DMS79 treated with DMSO at 0.1 percent for 48 hours (cell line): ENCODE results near the gene ARMC7.
"Not testable (repeated sequence)": the region's sequence is repeated elsewhere in the genome, so short reads cannot be mapped to it uniquely, and the experiment has no call there.

ENCODE experiments used
- DNase-seq: peaks from one replicate; lab custom pipeline; 2025; lab: John Stamatoyannopoulos, UW

The ARMC7 gene

DNA sequence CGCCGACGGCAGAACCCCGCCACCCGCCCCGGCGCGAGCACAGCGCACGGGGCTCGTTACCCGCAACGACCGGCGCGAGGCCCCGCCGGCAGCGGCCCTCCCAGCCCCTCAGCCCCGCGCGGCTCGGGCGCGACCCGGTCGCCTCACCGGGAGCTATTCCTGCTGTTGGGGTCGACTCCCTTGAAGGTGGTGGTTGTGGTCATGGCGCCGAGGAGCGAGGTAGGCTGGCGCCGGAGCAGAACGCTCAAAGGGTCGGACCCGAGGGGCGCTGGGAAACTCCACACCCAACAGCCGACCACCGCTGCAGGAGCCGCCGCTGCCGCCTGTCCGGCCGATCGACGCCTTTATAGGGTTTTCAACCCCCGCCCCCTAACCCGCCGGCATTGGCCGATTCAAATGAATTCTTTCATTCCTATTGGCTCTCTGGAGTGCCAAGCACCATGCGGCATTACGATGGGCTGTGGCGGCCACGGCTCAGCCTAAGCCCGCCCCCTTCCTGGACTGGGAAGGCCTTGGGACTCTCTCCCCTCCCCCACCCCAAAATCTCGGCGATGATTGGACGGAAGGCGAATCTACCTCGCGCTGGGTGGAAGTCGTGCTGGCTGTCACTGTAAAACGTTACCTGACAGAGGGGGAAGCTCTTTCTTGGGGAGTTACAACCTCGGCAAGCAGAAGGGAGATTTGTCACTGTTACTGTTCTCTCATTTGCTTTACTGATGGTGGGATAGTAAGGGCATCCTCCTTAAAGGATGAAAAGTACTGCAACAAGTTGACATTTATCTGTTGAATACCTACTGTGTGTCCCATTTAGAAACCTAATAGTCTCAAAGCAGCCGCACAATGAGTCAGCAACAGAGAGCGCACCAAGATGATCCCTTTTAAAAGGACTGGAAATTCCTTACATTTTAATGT is 44.7 kb downstream of the ARMC7 start, which contains the start of gene JPT1:
Gene JPT1 (minus strand): TSS at position 318 of the 912 bp plus-strand sequence. CDS start 115 bp downstream, at position 203.
- DNase-seq = peak; percentile 90

DNA sequence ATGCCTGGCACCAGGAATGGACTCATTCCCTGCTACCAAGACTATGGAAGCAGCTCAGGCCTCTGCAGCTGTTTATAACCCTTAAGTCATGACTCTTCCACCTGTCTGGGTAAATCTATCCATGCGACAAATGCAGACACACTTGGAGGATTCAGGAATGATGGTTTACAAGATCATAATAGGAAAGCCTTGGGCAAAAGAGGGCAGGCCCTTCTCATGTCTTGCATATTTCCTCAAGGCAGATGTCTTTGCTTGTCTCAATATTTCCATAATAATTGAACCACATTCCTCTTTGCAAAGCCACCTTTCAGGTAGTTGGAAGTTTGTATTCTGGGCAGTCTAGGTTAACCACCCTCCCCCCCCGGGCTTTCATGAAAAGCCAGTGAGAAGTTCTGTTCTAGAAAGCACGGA is 45.4 kb downstream of the ARMC7 start:
- no peak for DNase-seq

DNA sequence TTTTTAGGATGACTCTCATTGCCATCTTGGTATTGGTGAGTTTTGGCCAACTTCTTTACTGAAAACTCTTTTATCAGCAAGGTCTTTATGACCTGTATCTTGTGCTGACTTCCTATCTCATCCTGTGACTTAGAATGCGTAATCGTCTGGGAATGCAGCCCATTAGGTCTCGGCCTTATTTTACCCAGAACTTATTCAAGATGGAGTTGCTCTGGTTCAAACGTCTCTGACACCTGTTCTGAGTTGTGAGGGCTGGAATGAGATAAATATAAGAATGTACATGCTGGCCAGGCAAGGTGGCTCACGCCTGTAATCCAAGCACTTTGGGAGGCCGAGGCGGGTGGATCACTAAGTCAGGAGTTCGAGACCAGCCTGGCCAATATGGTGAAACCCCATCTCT is 48.7 kb downstream of the ARMC7 start:
- not testable (repeated sequence) for DNase-seq

DNA sequence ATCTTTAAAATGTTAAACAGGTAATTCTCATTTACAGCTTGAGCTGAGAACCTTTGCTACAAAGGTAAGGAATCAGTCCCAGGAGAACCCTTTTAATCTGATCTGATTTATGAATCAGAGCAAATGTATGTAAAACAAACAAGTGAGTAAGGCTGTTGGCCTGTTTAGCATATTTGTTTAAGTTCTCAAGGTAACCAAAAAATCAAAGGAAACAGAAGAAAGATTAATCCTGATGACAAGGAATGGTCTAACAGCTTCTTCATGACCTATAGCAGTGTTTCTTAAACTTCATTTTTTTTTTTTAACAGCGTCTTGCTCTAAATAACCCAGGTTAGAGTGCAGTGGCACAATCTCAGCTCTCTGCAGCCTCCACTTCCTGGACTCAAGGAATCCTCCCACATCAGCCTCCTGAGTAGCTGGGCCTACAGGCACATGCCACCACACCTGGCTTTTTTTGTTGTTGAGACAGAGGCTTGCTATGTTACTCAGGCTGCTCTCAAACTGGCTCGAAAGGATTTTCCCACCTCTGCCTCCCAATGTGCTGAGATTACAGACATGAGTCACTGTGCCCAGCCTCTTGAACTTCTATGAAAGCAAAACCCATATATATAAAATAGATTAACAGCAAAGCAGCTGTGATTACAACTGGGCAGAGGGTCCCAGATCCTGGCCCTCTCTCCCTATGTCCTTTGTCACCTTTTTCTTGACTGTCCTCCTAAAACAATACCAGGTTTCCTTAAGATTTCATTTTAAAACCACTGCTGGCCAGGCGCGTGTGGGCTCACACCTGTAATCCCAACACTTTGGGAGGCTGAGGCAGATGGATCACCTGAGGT is 49.6 kb downstream of the ARMC7 start:
- DNase-seq = no peak

DNA sequence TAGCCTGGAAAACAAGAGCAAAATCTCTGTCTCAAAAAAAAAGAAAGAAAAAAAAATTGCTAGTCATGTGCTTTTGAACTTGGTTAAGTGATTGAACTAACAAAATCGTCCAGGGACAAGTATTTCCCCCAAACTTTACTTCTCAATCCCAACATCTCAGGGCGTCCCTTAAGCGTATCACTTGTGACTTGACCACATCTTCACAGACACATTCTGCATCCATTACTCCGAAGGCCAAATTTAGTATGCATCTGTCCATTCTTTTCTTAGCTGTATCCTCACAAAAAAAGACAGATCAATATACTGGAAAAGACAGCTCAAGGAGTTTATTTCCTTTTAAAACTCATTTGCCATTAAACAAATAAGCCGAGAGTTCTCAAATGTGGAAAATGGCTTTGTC is 50.4 kb downstream of the ARMC7 start:
- DNase-seq = no peak

DNA sequence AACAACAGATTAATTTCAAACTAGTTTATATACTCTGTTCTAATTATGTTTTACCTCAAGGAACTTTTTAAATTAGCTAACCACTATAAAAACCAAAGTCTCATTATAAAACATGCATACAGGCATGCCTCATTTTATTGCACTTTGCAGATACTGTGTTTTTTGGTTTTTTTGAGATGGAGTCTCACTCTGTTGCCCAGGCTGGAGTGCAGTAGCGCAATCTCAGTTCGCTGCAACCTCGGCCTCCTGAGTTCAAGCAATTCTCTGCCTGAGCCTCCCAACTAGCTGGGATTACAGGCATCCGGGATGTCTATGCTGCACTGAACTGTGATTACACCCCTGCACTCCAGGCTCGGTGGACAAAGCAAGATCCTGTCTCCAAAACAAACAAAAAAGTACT is 53.3 kb downstream of the ARMC7 start:
- no peak for DNase-seq

DNA sequence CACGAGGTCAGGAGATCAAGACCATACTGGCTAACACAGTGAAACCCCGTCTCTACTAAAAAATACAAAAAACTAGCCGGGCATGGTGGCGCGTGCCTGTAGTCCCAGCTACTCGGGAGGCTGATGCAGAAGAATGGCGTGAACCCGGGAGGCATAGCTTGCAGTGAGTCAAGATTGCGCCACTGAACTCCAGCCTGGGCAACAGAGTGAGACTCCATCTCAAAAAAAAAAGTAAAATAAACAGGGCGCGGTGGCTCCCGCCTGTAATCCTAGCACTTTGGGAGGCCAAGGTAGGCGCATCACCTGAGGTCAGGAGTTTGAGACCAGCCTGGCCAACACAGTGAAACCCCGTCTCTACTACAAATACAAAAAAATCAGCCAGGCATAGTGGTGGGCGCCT is 54.8 kb downstream of the ARMC7 start:
- not testable (repeated sequence) for DNase-seq

DNA sequence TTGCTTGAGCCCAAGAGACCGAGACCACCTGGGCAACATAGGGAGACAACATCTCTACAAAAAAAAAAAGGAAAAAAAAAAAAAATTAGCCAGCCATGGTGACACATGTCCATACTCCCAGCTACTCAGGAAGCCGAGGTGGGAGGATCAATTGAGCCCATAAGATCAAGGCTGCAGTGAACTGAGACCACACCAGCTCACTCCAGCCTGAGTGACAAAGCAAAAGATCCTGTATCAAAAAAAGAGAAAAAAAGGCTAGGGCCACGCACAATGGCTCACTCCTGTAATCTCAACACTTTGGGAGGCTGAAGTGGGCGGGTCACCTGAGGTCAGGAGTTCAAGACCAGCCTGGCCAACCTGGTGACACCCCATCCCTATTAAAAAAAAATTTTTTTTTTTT is 59.2 kb downstream of the ARMC7 start:
- no peak for DNase-seq

DNA sequence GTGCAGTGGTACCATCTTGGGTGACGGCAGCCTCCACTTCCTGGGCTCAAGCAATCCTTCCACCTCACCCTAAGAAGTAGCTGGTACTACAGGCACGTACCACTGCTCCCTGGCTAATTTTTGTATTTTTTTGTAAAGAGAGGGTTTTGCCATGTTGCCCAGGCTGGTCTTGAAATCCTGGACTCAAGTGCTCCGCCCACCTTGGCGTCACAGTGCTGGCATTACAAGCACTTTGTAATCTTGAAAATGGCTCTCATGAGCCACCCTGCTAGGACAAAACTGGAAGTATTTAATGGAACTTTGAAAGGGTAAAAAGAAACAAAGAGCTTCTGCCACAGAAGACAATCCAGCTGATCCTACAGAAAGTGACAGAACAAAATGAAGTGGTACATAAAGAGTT is 63.8 kb downstream of the ARMC7 start:
- DNase-seq = no peak

DNA sequence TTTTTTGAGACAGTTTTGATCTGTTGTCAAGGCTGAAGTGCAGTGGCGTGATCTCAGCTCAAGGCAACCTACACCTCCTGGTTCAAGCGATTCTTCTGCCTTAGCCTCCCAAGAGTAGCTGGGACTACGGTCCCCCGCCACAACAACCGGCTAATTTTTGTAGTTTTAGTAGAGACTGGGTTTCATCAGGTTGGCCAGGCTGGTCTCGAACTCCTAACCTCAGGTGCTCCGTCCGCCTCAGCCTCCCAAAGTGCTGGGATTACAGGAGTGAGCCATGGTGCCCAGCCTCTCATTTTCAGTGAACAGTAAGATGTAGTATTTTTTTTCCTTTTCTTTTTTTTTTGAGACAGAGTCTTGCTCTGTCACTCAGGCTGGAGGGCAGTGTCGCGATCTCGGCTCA is 65.2 kb downstream of the ARMC7 start:
- no peak for DNase-seq

DNA sequence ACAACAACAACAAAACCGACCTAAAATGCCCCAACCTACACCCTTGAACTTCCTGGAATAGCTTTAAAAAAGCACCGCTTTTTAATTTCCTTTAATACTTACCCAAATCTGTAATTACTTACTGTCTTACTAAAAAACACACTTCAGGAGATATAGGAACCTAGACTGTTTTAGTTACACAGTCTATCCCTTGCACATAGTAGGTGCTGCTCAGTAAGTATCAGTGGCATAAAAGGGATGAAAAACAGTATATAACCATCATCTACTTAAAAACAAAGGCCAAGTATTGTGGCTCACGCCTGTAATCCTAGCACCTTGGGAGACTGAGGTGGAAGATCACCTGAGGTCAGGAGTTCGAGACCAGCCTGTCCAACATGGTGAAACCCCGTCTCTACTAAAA is 66.9 kb downstream of the ARMC7 start:
- no peak for DNase-seq

DNA sequence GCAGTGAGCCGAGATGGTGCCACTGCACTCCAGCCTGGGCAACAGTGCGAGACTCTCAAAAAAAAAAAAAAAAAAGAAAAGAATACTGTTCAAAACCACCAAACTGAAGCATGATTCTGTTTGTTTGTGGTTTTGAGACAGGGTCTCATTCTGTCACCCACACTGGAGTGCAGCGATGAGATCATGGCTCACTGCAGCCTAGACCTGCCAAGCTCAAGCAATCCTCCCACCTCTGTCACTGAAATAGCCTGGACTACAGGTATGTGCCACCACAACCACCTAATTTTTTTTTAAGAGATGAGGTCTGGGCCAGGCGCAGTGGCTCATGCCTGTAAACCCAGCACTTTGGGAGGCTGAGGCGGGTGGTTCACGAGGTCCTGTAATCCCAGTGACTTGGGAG is 68.7 kb downstream of the ARMC7 start:
- DNase-seq = no peak
